Stimulated activated CD4-positive, alpha-beta T cell treated with anti-CD3 and anti-CD28 coated beads, Interleukin-12 subunit alpha, Interleukin-12 subunit beta, amount 100 ng/mL, for 4 hours (primary cell): ENCODE measurements around the gene SLC27A5.
"Not testable (repeated sequence)": the region's sequence is repeated elsewhere in the genome, so short reads cannot be mapped to it uniquely, and the experiment has no call there.

Source experiments
- DNase-seq: peaks from one replicate; pipeline ENCODE4 v3.0.0-alpha.2; 2020

Gene SLC27A5

GRCh38 chr19:58466089-58466759 lies 45.6 kb downstream of the SLC27A5 start:
- no peak for DNase-seq

GRCh38 chr19:58460039-58460438 lies 51.8 kb downstream of the SLC27A5 start:
- no peak for DNase-seq

DNA sequence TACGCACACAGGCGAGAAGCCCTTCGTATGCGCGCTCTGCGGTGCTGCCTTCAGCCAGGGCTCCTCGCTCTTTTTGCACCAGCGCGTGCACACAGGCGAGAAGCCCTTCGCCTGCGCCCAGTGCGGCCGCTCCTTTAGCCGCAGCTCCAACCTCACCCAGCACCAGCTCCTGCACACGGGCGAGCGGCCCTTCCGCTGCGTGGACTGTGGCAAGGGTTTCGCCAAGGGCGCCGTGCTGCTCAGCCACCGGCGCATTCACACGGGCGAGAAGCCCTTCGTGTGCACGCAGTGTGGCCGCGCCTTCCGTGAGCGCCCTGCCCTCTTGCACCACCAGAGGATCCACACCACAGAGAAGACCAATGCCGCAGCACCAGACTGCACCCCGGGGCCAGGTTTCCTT lies 55.7 kb downstream of the SLC27A5 start:
- DNase-seq: no peak

- DNase-seq: no peak
These were observed 56.5 kb downstream of the SLC27A5 start for GRCh38 chr19:58455306-58455705.

GRCh38 chr19:58453743-58454142 lies 58.0 kb downstream of the SLC27A5 start:
- DNase-seq: no peak

DNA sequence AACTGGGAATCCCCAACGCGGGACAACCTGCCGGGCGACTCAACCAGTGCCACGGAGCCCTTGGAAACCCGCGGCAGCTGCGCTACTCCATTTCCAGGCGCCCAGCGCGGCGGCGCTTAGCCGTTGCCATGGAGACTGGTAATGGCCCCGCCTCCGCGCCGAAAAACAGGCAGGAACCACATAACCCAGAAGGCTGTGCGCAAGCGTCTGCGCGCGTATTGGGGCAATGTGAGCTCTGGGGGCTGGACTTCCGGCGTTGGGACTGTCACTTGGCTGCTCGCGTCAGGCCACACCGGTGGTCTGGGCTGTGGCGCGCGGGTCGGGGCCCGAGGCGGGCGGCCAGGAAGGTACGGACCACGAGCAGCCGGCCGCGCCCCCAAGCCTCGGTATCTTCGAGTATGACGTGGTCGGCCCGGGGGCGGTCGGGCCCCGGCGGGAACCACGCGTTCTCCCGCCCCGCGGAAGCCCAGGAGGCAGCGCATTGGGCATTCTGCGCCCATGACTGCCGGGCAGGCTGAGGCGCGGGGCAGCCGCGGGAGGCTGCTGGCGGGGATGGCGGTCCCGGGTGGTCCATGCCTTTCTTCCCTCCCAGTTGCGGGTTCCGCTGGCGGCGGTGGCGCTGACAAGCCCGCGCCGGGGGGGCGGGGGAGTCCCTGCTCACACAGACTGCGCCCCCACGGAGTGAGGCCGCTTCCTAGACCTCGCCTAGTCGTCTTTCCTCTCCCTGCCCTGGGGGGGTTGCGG lies 60.3 kb downstream of the SLC27A5 start, which contains the start of gene ZNF324B:
Gene ZNF324B, plus strand, starts transcription at position 265 of the 744 bp plus-strand sequence. CDS start 2,080 bp downstream, outside the sequence.
- peak; percentile 95 for DNase-seq

- no peak for DNase-seq
These were observed 60.9 kb downstream of the SLC27A5 start for GRCh38 chr19:58450856-58451357.

GRCh38 chr19:58449980-58450379 lies 61.8 kb downstream of the SLC27A5 start:
- DNase-seq: not testable (repeated sequence)

DNA sequence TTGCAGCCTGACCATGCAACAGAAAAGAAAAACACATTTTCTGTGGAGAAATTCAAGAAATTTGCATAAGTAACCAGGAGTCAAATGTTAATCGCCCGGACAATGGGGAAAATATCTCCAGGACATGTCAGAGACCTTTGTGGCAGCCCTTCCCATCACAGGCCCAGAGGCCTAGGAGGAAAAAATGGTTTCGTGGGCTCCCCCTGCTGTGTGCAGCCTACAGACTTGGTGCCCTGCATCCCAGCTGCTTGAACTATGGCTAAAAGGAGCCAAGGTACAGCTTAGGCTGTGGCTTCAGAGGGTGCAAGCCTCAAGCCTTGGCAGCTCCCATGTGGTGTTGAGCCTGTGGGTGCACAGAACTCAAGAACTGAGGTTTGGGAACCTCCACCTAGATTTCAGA lies 62.9 kb downstream of the SLC27A5 start:
- not testable (repeated sequence) for DNase-seq
